ENCODE data around the gene ATP10B.
"Not testable (repeated sequence)": the region's sequence is repeated elsewhere in the genome, so short reads cannot be mapped to it uniquely, and the experiment has no call there.

Gene ATP10B

DNA sequence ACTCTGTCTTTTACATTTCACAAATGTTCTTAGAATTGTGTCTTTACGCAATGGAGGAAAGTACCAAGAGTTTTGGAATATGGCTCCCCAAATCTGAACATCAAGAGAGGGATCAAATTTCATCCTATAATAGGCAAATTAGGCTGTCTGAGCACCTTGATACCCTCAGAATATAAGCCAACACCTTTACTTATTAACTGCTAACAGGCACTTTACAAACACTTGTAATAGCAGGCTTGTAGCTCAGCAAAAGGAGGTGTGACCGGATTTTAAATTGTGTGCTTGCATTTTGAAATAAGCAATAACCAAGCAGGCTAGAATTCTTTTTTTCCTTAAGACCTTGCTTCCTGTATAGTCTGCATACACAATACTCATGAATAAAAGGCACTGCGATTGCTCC lies 92.0 kb downstream of the ATP10B start:
- DNase-seq (ENCODE audit: low read depth, low spot score), result no peak

DNA sequence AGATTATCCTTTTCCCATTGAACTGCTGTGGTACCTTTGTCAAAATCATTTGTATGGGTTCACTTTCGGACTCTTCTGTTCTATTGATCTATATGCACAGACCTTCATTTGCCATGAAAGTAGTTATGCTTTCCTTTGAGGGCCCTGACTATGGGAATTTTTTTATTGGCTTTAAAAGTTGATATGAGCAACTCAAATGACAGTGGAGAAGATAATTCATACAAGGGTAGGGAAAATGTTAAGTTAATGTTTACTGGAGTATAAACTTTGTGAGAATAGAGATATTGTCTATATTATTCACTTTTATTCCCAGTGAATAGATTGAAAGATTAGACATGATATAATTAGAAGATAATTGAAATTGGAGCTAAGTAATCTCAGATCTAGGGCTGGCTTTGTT lies 94.8 kb downstream of the ATP10B start:
- no peak for DNase-seq (ENCODE audit: low read depth, low spot score)

DNA sequence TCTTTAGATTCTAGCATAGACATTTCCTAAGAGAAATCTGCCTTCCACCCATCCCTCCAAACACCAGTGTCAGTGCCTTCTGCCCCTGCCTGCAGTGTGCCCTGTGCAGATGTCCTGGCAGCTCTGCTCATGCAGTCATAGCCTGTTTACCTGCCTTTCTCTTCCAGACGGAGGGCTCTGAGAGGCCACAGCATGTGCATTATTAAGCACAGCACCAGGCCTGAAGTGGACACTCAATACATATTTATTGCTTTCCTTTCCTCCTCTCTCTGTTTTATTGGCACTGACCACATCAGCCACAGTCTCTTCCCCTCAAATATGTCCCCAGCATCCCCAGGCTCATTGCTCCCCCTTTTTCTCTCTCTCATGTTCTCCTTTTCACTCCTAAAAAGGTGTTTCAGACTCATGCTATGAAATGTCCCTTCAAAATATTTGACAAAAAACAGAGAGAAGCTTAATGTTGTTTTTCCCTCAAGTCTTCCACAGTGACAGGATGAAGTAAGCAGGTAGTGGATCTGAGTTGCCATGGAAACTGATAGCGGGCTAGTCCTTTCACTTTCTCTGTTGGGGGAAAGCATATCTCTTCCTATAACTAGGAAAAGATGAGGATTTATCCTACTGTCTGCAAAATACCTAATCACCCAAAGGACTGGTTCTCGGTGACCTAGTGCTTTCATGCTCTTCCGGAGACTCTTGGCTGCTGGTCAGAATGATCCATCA lies 100.9 kb downstream of the ATP10B start:
- no peak for DNase-seq (ENCODE audit: low read depth, low spot score)

DNA sequence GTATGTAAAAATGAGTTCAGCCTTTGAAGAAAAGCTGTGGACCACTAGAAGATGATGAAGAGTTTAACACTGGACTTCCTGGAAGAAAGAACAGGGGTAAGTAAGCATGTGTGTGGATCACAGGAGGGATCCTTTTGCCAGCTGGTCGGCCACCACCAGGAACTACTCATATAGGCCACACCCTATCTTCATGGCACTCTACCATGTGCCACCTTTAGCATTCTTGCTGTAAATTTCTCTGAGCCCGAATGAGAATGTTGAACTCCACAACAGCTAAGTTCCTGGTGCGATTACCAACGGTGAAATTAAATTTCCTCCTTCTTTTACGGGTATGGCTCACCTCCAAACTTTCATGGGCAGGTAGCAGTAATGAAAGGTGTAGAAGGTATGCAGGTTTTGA lies 102.3 kb downstream of the ATP10B start:
- no peak for DNase-seq (ENCODE audit: low read depth, low spot score)

DNA sequence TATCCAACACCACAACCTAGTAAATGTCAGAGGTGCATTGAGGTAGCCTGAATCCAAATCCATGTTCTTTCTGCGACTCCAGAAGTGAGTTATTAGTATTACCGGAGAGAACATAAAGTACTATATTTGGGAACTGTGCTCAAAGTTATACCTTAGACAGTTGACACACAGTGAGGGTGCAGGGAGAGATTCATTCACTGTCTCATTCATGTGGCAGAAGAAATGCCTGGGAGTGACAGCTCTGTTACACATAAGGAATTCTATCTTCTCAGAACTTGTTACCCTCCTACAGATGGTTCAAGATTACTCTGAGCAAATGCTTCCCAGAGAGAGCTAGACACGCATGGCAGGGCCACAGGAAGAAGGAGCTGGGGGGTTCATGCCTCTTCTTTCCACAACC lies 103.0 kb downstream of the ATP10B start:
- no peak for DNase-seq (ENCODE audit: low read depth, low spot score)

DNA sequence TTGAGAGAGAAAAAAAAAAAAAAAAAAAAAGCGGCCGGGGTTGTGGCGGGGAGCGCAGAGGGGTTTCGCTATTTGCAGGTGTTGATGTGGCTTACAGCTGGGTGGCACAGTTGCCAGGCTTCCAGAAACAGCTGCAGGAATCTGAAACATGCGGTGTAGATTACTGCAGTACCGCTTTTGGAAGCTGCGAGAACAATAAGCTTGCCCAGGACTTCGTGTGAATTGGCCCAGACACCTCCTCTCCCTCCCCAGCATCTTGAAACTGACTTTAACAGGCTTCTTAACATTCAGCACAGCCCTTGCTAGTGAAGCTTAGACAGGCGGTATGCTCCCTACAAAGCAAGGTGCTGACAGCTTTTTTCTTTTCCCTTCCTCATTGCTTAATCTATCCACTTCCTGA lies 104.0 kb downstream of the ATP10B start:
- DNase-seq (ENCODE audit: low read depth, low spot score), result no peak

DNA sequence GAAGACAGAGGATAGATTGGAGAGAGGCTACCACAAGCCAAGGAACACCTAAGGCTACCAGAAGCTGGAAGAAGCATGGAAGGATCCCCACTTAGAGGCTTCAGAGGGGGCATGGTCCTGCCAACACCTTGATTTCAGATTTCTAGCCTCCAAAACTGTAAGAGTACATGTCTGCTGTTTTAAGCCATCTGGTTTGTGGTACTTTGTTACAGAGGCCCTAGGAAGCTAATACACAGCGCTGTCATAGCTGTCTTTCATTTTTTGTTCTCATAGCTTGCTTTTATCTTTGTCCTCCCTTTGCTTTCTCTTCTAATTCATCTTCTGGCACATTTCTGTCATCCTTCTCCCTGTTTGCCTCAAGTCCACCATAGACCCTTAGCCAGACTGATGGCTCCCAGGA lies 104.5 kb downstream of the ATP10B start:
- DNase-seq (ENCODE audit: low read depth, low spot score), result no peak

DNA sequence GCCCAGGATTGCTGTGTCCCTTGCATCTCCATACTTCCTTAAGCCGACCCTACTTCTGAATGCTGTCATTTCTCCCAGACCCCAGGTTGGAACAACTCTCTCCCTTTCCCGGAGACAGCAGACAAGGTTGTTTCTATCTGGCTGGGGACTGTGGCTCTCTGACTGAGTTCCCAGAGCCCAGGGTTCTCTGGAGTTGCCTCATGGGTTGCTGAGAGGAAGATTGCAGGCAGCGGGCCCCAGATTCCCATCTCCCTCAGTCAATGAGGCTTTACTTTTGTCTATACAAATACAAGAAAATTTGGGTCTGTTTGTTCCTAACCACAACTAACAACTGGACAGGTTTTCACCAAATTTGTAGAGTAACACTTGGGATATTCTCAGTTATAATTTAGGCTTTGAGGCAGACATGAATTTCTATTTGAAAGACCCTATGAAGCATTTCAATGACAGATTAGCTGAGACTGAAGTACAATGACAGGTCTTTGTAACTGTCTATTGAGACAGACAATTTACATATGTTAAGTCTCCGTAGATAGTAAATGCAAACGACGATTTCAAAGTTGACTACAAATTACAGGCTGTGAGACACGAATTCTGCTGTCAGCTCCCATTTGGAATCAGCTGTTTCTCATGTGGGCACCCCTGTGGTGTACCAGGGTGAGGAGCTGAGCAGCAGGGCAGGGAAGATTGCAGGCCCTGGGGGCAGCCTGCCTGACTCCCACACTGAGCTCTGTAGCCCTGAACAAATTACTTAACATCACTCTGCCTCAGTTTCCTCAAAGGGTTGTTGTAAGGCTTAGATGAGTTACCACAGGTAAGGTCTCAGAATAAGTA lies 107.5 kb downstream of the ATP10B start:
- DNase-seq (ENCODE audit: low read depth, low spot score), result no peak

DNA sequence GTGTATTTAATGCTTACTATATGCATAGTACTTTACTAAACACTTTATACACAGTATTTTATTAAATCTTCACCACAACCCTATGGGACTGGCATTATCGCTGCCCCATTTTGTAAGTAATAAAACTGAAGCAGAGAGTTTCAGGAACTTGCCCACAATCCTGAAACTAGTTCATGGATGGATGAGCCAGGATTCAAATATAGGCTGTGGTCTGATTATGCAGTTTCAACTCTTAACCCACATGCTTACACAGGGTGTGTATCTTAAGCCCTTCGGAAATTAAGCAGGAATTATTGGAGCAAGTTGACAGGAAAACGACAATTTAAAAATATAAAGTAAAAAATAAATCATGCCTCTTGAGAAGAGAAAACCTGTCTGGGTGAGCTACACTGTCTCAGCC lies 109.0 kb downstream of the ATP10B start:
- DNase-seq (ENCODE audit: low read depth, low spot score), result no peak

DNA sequence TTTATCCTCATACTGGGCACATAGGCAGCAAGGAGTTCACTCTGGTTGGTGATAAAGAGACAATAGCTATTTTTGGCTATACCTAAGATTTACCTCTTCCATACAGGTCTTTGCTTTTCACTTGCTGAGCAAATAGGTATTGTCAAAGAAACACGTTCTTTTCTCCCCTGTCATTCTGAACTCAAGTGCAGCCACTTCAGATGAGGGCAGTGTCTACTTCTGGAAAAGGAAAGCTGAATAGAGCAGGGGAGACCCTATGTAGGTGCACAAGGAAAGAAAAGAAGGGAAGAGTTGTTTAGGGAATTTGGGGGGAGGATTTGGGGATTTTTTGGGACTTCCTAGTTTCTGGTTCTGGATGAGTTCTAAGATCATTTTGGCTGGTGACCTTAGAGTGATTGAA lies 109.6 kb downstream of the ATP10B start:
- no peak for DNase-seq (ENCODE audit: low read depth, low spot score)

DNA sequence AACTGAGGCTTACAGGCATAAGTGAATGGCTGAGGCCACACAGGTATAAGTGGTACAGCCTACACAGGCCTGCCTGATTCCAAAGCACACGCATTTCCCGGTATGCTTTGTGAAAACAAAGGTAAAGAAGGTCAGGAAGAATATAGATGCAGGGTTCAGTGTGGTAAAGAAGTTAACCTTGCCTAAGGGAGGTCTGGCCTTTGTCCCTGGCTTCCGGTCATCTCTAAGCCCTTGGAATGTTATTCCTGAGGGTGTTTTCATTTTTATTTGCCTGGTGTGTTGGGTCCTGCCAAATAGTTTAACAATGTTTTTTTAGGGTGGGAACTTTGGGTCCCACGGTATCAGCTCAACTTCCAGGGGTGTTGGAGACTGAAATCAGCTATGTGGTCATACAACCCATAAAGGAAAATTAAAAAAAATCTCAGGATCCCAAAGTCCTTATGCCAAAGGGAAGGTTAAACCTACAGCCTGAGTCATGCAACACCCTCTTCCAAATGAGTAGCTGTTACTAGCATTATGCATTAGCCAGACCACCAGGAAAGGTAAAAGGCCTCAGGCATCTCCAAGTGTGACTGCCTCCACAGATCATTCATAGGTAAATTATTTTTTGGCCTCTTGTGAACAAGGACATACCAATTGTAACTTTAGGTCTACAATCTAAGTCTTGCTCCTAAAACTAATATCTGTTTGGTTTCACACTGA lies 124.6 kb downstream of the ATP10B start:
- no peak for DNase-seq (ENCODE audit: low read depth, low spot score)

DNA sequence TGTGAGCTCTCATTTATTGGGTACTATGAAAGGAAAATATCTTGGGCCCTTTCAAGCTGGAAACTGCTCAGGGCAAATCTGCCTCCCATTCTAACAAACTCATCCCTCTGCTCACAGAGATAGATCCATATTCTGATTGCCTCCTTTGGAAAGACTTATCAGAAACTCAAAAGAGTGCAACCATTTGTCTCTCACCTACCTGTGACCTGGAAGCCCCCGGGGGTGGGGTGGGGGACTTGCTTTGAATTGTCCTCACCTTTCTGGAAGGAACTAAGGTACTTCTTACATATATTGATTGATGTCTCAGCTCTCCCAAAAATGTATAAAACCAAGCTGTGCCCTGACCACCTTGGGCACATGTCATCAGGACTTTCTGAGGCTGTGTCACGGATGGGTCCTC lies 125.3 kb downstream of the ATP10B start:
- no peak for DNase-seq (ENCODE audit: low read depth, low spot score)

DNA sequence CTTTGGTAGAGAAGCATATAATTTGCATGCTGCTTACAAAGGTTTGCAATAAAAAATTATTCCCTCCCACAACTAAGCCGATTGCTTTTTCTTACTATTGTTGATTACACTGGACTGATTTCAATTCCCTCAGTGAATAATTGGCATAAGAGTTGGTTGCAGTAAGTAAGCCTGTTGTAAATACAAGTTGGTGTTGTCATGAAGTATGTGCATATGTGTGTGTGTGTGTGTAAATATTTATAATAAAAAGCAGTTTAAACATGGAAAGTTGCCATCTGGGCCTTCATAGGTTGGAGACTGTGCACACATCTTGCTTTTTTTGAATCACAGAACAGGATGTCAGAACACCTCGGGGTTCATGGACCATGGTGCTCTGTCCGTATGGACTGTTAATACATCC lies 131.2 kb downstream of the ATP10B start:
- no peak for DNase-seq (ENCODE audit: low read depth, low spot score)

DNA sequence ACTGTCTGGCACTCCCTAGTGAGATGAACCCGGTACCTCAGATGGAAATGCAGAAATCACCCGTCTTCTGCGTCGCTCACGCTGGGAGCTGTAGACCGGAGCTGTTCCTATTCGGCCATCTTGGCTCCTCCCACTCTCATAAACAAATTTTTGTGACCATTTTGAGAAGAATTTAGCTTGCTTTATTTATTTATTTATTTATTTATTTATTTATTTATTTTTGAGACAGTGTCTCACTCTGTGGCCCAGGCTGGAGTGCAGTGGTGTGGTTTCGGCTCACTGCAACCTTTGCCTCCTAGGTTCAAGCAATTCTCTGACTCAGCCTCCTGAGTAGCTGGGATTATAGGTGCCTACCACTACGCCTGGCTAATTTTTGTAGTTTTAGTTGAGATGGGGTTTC lies 136.5 kb downstream of the ATP10B start:
- DNase-seq (ENCODE audit: low read depth, low spot score), result not testable (repeated sequence)

DNA sequence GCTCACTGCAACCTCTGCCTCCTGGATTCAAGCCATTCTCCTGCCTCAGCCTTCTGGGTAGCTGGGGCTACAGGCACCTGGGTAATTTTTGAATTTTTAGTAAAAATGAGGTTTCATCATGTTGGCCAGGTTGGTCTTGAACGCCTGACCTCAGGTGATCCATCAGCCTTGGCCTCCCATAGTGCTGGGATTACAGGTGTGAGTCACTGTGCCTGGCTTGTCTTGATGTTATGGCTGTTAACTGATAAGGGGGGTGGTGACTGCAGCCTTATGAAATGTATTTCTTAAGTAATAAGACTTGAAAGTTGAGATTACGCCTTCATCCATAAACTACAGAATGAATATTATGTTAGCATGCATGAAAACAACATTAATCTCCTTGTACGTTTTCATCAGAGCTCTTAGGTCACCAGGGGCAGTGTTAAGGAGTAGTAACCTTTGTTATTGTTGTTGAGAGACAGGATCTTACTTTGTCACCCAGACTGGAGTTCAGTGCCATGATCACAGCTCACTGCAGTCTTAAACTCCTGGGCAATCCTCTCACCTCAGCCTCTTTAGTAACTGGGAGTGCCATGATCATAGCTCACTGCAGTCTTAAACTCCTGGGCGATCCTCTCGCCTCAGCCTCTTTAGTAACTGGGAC lies 148.3 kb downstream of the ATP10B start:
- DNase-seq (ENCODE audit: low read depth, low spot score), result no peak

DNA sequence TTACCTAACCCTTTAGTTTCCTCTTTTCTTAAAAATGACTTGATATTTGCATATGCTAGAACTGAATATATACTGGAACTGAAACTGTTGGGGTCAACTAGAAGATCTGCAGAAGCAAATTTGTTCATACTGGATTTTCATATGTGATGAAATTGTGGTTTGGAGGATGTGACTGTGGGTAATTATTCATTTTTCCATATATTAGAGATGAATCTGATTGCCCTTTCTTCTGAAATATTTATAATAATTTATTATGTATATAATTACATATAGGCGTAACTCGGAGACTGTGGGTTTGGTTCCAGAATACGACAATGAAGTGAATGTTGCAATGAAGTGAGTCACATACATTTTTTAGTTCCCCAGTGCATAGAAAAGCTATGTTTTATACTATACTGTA lies 149.1 kb downstream of the ATP10B start:
- DNase-seq (ENCODE audit: low read depth, low spot score), result no peak

DNA sequence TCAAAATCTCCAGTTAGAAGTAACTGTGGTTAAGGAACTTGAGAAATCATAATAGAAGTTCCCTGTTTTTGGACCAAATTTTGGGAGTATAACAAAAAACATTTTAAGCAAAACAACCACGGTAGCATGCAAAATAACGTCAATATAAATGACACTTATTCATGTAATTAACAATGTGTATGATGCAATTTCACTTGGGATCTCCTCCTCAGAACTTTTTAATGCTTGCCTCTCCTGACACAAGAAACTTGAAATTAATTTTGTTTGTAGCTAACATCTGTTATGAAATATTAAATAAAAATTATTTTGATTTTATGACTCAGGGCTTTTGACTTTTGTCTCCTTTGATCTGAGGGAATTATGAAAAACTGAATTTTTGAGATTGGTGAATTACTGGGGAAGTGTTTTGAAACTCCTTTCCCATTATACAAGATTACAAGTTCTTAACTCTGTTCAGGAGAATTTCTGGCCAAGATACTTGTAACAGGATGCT lies 149.7 kb downstream of the ATP10B start:
- DNase-seq (ENCODE audit: low read depth, low spot score), result no peak

DNA sequence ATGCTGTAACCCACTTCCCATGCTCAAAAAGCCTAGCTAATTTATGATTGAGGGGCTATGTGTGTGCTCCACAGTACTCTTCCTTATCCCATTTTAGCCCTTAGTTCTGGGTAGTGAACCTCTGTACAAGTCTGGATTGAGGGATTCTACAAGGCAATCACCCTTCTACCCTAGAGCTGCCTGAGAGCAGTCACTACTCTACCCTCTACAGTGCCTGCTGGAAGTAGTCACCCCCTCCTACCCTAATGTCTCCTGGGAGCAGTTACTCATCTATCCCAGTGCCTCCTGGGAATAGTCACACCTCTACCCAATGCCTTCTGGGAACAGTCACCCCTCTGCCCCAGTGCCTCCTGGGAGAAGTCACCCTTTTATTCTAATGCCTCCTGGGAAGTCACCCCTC lies 150.6 kb downstream of the ATP10B start:
- DNase-seq (ENCODE audit: low read depth, low spot score), result no peak

DNA sequence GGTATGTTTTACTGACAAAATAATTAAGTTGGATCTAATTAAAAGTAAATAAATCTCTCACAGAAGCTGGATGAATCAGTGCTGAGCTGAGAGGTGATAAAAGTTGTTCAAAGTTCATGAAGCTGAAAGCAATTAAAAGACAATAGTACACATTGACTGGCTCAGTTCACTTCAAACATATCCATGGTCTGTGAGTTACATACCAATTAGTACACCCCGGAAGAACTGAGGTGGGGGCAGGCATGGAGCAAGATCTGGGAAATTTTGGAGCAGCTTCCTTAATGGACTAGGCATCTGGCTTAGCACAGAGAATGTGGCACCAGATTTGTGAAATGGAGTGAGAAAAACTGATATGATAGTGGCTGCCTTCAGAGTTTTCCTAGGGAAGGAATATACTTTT lies 152.7 kb downstream of the ATP10B start:
- no peak for DNase-seq (ENCODE audit: low read depth, low spot score)

DNA sequence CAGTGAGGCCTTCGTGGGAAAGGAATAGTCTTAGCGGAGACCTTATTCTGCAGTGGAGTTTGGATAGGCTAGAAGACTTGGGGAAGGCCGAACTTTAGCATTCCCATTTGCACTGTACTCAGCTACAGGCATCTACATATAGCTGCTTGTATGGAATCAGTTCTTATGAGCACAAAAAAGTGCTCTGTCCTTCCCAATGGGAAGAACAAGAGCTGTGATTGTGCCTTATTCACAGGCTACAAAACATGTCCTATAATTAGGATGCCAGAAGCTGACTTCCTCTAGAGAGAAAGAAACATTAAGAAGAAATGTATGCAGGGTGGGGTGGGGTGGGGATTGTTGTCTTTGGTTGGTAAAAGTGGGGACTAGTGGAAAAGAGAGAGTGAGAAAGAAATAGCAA lies 154.7 kb downstream of the ATP10B start:
- no peak for DNase-seq (ENCODE audit: low read depth, low spot score)

DNA sequence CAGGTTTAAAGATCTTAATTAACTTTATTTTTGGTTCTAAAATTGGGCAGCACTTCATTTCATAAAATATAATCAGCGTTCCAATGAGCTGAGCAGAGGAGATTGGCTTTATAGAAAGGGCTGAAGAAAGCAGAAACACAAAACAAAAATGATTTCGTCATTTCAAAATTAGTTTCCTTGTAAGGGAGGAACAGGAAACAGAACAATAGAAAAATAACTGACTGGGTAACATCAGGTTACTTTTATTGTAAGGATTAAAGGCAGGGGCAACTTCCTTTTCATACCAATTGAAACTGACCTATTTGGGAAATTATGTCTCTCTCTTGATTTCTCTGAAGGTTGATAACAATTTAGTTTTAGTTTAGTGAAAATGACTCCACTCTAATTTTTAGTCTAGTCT lies 157.1 kb downstream of the ATP10B start:
- no peak for DNase-seq (ENCODE audit: low read depth, low spot score)

DNA sequence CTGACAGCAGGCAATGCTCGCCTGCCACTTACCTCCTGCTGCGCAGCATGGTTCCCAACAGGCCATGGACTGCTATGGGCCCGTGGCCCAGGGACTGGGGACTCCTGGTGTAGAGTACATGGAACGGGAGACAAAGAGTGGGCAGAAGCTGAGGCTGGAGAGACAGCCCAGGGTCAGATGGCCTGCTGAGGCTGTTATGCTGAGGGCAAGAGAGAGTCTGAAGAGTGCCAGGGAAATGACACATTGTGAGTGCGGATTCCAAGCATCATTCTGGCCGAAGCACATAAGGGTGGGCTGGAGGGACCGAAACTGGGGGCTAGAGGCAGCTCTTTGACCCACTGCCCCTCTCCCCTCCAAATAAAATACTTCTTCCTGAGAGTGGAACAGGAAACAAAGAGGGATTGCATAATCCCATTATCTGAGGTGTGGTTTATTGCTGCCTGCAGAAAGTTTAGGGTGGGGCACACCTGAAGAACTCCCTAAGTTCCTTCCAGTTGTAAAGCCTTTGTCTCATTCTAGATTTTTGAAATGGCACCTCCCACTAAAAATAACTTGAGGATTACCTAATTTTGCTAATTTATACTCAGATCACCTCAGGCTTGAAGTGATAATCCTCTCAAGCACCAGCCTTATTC lies 158.1 kb downstream of the ATP10B start:
- no peak for DNase-seq (ENCODE audit: low read depth, low spot score)

Measured in smooth muscle cell of the brain vasculature (primary cell).